ENCODE data around the gene STK32B.

Gene STK32B

GRCh38 chr4:5465956-5466355 lies 414.7 kb downstream of the STK32B start:
- no peak for DNase-seq (ENCODE audit: extremely low spot score)
- TF ChIP-seq BHLHE40 (IDR thresholded peaks at IDR 0.05; ENCODE audit: borderline replicate concordance) (no peak), SUZ12 (IDR thresholded peaks at IDR 0.05) (no peak), TARDBP (IDR thresholded peaks at IDR 0.05) (no peak), NFRKB (IDR thresholded peaks at IDR 0.05) (no peak), FOXK2 (IDR thresholded peaks at IDR 0.05) (no peak), L3MBTL2 (conservative IDR thresholded peaks at IDR 0.05) (no peak), FOXA1 (IDR thresholded peaks at IDR 0.05) (no peak), ELF4 (IDR thresholded peaks at IDR 0.05) (no peak), SP1 (IDR thresholded peaks at IDR 0.05) (no peak), ZNF384 (IDR thresholded peaks at IDR 0.05) (no peak), FOXM1 (IDR thresholded peaks at IDR 0.05; ENCODE audit: borderline replicate concordance) (no peak), ARNT (IDR thresholded peaks at IDR 0.05) (no peak), CTBP1 (IDR thresholded peaks at IDR 0.05; ENCODE audit: borderline replicate concordance) (no peak), HDGF (IDR thresholded peaks at IDR 0.05; ENCODE audit: borderline replicate concordance) (no peak), LEF1 (IDR thresholded peaks at IDR 0.05; ENCODE audit: borderline replicate concordance) (no peak)
- TF ChIP-seq, protein P1, sequence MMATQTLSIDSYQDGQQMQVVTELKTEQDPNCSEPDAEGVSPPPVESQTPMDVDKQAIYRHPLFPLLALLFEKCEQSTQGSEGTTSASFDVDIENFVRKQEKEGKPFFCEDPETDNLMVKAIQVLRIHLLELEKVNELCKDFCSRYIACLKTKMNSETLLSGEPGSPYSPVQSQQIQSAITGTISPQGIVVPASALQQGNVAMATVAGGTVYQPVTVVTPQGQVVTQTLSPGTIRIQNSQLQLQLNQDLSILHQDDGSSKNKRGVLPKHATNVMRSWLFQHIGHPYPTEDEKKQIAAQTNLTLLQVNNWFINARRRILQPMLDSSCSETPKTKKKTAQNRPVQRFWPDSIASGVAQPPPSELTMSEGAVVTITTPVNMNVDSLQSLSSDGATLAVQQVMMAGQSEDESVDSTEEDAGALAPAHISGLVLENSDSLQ (IDR thresholded peaks at IDR 0.05), result no peak
- CTCF ChIA-PET, result no interaction called here
- POLR2A ChIA-PET, result no interaction called here

- ChIA-PET POLR2A (no interaction called here), CTCF (no interaction called here)
- TF ChIP-seq BHLHE40 (IDR thresholded peaks at IDR 0.05; ENCODE audit: borderline replicate concordance), result no peak
- no peak for DNase-seq (ENCODE audit: extremely low spot score)
Measured at GRCh38 chr4:5467111-5467510, 415.8 kb downstream of the STK32B start.

GRCh38 chr4:5469151-5469775 lies 418.0 kb downstream of the STK32B start:
- DNase-seq (ENCODE audit: extremely low spot score), result no peak
- POLR2A ChIA-PET, result no interaction called here

DNA sequence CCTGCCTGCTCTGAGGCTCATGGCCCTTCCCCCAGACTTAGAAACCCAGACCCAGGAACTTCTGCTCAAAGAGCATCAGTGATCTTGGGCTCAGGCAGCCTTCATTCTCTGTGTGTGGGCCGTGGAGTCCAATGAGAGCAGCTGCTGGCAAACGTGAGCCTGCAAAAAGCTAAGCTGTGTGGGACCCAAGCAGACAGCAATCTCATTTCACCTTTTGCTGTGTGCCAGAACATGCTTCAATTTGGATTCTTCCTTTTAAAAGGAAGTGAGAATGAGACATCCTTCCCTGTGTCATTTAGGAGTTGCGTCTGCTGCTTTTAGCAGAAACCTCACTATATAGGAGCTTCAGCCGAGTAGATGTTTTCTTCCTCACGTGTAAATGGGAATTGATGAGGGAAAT lies 418.6 kb downstream of the STK32B start:
- no peak for TF ChIP-seq CTBP1 (IDR thresholded peaks at IDR 0.05; ENCODE audit: borderline replicate concordance)
- TF ChIP-seq ARNT (IDR thresholded peaks at IDR 0.05), result no peak
- TF ChIP-seq HDGF (IDR thresholded peaks at IDR 0.05; ENCODE audit: borderline replicate concordance), result no peak
- no peak for TF ChIP-seq NFRKB (IDR thresholded peaks at IDR 0.05)
- TF ChIP-seq ZNF384 (IDR thresholded peaks at IDR 0.05), result no peak
- TF ChIP-seq FOXM1 (IDR thresholded peaks at IDR 0.05; ENCODE audit: borderline replicate concordance), result no peak
- no peak for TF ChIP-seq SP1 (IDR thresholded peaks at IDR 0.05)
- no peak for TF ChIP-seq FOXA1 (IDR thresholded peaks at IDR 0.05)
- no peak for TF ChIP-seq ELF4 (IDR thresholded peaks at IDR 0.05)
- TF ChIP-seq, protein P1 (IDR thresholded peaks at IDR 0.05), result no peak
- no peak for TF ChIP-seq L3MBTL2 (conservative IDR thresholded peaks at IDR 0.05)
- no peak for TF ChIP-seq TARDBP (IDR thresholded peaks at IDR 0.05)
- no peak for TF ChIP-seq SUZ12 (IDR thresholded peaks at IDR 0.05)
- TF ChIP-seq BHLHE40 (IDR thresholded peaks at IDR 0.05; ENCODE audit: borderline replicate concordance), result no peak
- no peak for TF ChIP-seq FOXK2 (IDR thresholded peaks at IDR 0.05)
- TF ChIP-seq LEF1 (IDR thresholded peaks at IDR 0.05; ENCODE audit: borderline replicate concordance), result no peak
- no peak for DNase-seq (ENCODE audit: extremely low spot score)
- ChIA-PET POLR2A (no interaction called here), CTCF (no interaction called here)

More at GRCh38 chr4:5469151-5469775, 418.0 kb downstream of the STK32B start:
- CTCF ChIA-PET, result interaction anchor here (1.0 kb wide), 1 partner anchor 10 kb away, joined by 3 read pairs; no protein-coding TSS in a partner anchor
- TF ChIP-seq ZNF384 (IDR thresholded peaks at IDR 0.05) (no peak), FOXA1 (IDR thresholded peaks at IDR 0.05) (no peak), LEF1 (IDR thresholded peaks at IDR 0.05; ENCODE audit: borderline replicate concordance) (no peak), SUZ12 (IDR thresholded peaks at IDR 0.05) (no peak), HDGF (IDR thresholded peaks at IDR 0.05; ENCODE audit: borderline replicate concordance) (no peak), ELF4 (IDR thresholded peaks at IDR 0.05) (no peak), CTBP1 (IDR thresholded peaks at IDR 0.05; ENCODE audit: borderline replicate concordance) (no peak), TARDBP (IDR thresholded peaks at IDR 0.05) (no peak), BHLHE40 (IDR thresholded peaks at IDR 0.05; ENCODE audit: borderline replicate concordance) (no peak)
- TF ChIP-seq, protein P1 (IDR thresholded peaks at IDR 0.05), result no peak

DNA sequence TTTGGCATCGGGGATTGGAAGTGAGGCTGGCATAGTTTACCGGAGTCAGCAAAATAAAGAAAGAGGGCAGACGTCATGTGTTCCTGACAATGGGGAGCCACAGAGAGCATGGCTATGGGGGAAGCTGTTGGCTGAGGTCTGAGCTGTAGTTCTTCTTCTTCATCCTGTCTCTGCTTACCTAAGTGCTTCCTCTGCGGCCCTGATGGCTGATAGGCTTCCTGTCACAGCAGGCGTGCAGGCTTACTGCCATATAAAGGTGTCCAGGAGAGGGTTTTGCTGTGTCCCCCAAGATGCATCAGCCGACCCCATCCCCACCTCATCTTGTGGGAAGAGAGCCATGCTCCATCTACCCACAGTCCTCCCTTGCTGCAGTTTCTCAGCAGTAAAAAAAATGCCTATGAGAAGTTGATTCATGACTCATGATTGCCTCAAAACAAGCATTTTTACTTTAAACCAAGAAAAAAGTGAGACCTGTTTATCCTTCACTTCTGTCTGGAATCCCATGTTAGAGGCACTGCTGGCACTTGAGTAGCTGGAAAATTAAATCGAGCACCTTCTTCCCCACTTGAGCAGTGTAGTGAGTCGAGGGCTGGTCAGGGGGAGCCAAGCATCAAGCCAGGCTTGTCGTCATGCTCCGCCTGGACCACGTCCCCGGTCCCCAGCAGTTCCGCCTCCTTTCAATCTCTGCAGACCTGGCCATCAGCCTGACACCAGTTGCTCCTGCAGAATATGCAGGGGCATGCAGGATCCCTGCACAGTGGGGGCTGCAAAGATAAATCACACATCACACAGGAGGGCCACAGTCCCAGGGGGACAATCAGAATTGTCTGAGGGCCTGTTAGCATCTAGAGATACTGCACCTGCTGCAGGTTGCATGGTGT lies 419.3 kb downstream of the STK32B start:
- DNase-seq (ENCODE audit: extremely low spot score), result no peak
- POLR2A ChIA-PET, result no interaction called here
- TF ChIP-seq ZNF384 (IDR thresholded peaks at IDR 0.05) (no peak), HDGF (IDR thresholded peaks at IDR 0.05; ENCODE audit: borderline replicate concordance) (no peak), SP1 (IDR thresholded peaks at IDR 0.05) (no peak)
- CTCF ChIA-PET, result no interaction called here

DNA sequence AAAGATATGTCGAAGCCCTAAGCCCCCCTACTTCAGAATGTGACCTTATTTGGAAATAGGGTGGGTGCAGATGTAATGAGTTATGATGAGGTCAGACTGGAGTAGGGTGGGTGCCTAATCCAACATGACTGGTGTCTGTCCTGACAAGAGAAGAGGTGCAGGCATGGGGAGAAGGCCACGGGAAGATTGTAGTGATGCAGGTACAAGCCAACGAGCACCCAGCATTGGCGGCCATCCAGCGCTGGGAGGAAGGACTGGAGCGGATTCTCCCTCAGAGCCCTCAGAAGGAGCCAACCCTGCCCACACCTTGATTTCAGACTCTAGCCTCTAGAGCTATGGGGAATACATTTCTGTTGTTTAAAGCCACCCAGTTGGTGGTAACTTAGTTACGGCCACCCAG lies 419.9 kb downstream of the STK32B start:
- POLR2A ChIA-PET, result no interaction called here
- CTCF ChIA-PET, result no interaction called here
- TF ChIP-seq ZNF384 (IDR thresholded peaks at IDR 0.05) (no peak), L3MBTL2 (conservative IDR thresholded peaks at IDR 0.05) (no peak), SUZ12 (IDR thresholded peaks at IDR 0.05) (no peak), FOXM1 (IDR thresholded peaks at IDR 0.05; ENCODE audit: borderline replicate concordance) (no peak), BHLHE40 (IDR thresholded peaks at IDR 0.05; ENCODE audit: borderline replicate concordance) (no peak), FOXA1 (IDR thresholded peaks at IDR 0.05) (no peak), HDGF (IDR thresholded peaks at IDR 0.05; ENCODE audit: borderline replicate concordance) (no peak), NFRKB (IDR thresholded peaks at IDR 0.05) (no peak), TARDBP (IDR thresholded peaks at IDR 0.05) (no peak), SP1 (IDR thresholded peaks at IDR 0.05) (no peak), FOXK2 (IDR thresholded peaks at IDR 0.05) (no peak)
- DNase-seq (ENCODE audit: extremely low spot score), result no peak
